Tibial nerve (tissue), 4 donors: ENCODE results near the gene RPL38. TPM values are rescaled to one million over a fixed set of nuclear protein-coding genes. Genes with fewer than 3 reads are reported as not detected.

Source experiments
- DNase-seq, 2 donors: peaks; one replicate each; pipeline ENCODE4 v3.0.0-alpha.2; 2019; ENCODE audit warnings: low spot score in 2 of 2
- H3K27ac ChIP-seq, 4 donors: fragments of 200-600 bp; sonication (generic) in 3 of 4; one replicate each; pipeline ENCODE4 v1.5.1; 2017 to 2019; ENCODE audit warnings: mild to moderate bottlenecking in 1 of 4
- H3K27me3 ChIP-seq, 2 donors: fragments of 200-600 bp; sonication (generic) in 1 of 2; one replicate each; pipeline versions ENCODE4 v1.5.1 to v1.6.0; 2017 to 2019
- H3K36me3 ChIP-seq, 3 donors: fragments of 200-600 bp; sonication (generic); one replicate each; pipeline ENCODE4 v1.5.1; 2018 to 2019
- H3K4me1 ChIP-seq, 4 donors: fragments of 200-600 bp; sonication (generic) in 3 of 4; one replicate each; pipeline ENCODE4 v1.5.1; 2017 to 2019
- H3K4me3 ChIP-seq, 4 donors: fragments of 200-600 bp; sonication (generic) in 3 of 4; one replicate each; pipeline ENCODE4 v1.5.1; 2017 to 2019; ENCODE audit warnings: mild to moderate bottlenecking in 1 of 4, moderate library complexity in 1 of 4
- H3K9me3 ChIP-seq, 4 donors: fragments of 200-600 bp; sonication (generic) in 3 of 4; one replicate each; pipeline ENCODE4 v1.5.1; 2017 to 2019
- EP300 ChIP-seq, 2 donors: sonication (generic); formaldehyde crosslinking; IDR thresholded peaks; one replicate each; pipeline ENCODE4 v1.6.1; 2017; ENCODE audit warnings: antibody characterized with exemption in 2 of 2, mild to moderate bottlenecking in 1 of 2
- POLR2A ChIP-seq, 2 donors: fragments of 450-650 bp; IDR thresholded peaks; one replicate each; pipeline ENCODE4 v1.6.1; 2017; ENCODE audit warnings: antibody characterized with exemption in 2 of 2, mild to moderate bottlenecking in 2 of 2, moderate library complexity in 2 of 2
- WGBS, 2 donors: methylation state at CpG; one replicate each; pipeline ENCODE4 v1.1.5; 2018; 5-methylcytosine and 5-hydroxymethylcytosine counted together
- total RNA-seq, 4 donors: library from RNA; depleted of rRNA; stranded (reverse); fragments of >200 nt; gene quantifications; one replicate each; pipeline ENCODE4 v1.1.0, GENCODE V29; 2016
- TF ChIP-seq, protein P1 (sequence below), 5 experiments: fragments of 200-600 bp in 3 of 5; fragments of 450-650 bp in 2 of 5; sonication (generic) in 3 of 5; IDR thresholded peaks; one replicate each; pipeline ENCODE4 v1.5.1; 2016 to 2019; ENCODE audit warnings: antibody characterized with exemption in 5 of 5, mild to moderate bottlenecking in 3 of 5, moderate library complexity in 2 of 5

The RPL38 gene
- total RNA-seq, 4 donors from 2014 or later = 284 to 366 (median 363) TPM

DNA sequence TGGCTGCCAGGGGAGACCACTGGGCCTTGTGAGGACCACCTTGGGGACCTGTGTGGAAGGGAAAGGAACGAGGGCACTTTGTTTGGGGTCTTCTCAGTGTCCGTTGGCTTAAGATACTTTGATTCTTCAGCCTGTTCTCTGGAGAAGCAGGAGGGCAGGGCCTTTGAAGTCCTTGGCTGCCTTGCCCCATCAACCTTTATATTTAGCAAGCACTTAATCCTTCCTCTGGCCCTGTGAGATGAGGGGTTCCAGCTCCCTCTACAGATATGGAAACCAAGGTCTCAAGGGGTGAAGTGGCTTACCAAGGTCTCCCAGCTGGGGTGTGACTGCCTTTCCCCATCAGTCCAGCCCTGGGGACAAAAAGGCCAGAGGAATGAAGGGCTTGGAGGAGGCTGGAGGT lies 38.4 kb downstream of the RPL38 start:
- Histone ChIP-seq H3K27ac (peak overlapping the region; percentile 21 to 78 (median 50)), H3K27me3 (no peaks in the 10 kb centered on the region), H3K4me1 (peaks cover 0 to 83% (median 40%) of the 10 kb centered on the region in 4 donors), H3K4me3 (no peak overlapping the region), H3K9me3 (no peaks in the 10 kb centered on the region), H3K36me3 (peaks cover 0 to 16% (median 0%) of the 10 kb centered on the region in 3 donors)
- 45 to 60% methylated on average over 2 of the region's 2 CpGs for WGBS, 2 donors
- TF ChIP-seq EP300 (IDR thresholded peaks at IDR 0.05) = no peak
- TF ChIP-seq, protein P1, sequence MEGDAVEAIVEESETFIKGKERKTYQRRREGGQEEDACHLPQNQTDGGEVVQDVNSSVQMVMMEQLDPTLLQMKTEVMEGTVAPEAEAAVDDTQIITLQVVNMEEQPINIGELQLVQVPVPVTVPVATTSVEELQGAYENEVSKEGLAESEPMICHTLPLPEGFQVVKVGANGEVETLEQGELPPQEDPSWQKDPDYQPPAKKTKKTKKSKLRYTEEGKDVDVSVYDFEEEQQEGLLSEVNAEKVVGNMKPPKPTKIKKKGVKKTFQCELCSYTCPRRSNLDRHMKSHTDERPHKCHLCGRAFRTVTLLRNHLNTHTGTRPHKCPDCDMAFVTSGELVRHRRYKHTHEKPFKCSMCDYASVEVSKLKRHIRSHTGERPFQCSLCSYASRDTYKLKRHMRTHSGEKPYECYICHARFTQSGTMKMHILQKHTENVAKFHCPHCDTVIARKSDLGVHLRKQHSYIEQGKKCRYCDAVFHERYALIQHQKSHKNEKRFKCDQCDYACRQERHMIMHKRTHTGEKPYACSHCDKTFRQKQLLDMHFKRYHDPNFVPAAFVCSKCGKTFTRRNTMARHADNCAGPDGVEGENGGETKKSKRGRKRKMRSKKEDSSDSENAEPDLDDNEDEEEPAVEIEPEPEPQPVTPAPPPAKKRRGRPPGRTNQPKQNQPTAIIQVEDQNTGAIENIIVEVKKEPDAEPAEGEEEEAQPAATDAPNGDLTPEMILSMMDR (IDR thresholded peaks at IDR 0.05) = no peak
- TF ChIP-seq POLR2A (IDR thresholded peaks at IDR 0.05) = no peak
- no peak for DNase-seq

DNA sequence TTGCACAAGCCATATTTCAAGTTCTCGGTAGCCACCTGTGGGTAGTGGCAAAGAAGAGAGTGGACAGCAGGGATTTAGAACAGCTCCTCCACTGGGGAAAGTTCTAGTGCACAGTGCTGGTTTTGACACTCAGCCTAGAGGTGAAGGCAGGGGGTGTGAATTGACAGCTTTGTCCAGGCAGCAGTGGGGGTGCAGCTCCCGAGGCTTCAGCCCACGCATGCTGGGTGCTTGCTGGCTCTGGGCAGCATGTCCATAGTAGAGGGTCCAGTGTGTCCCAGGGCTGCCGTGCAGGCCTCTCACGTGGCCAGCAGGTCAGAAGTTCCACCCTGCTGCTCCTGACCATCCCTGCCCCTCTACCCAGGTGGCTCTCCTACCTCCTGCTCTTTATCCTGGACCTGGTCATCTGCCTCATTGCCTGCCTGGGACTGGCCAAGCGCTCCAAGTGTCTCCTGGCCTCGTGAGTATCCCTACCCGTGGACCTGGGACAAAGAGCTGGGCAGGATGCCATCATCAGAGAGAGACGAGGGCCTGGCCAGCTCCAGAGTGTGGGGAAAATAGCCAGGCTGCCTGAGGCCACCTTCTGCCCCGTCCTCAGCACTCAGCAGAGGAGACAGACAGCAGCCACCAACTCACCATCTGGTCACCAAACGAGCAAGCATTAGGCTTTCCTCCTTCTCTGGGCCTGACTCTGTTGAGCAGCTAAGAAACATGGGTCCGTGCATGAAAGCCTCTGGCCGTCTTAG lies 39.7 kb downstream of the RPL38 start:
- H3K4me1 ChIP-seq = peaks cover 0 to 78% (median 40%) of the 10 kb centered on the region in 4 donors
- no peak for DNase-seq

DNA sequence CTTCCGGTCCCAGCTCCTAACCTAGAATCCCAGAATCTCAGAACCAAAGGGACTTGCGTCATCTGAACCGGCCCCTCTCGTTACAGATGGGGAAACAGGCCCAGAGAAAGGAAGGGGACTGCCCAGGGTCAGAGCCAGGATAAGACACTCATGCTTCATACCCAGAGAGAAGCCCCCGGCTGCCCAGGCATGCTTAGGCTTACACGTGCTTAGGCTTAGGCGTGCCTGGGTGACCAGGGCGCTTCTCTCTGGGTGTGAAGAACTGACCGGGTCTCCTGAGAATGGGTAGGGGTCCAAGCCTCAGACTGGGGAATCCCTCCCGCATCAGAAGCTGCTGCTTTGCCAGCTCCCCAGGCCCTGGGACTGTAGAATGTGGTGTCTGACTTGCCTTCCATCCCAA lies 40.6 kb downstream of the RPL38 start:
- H3K4me1 ChIP-seq = peaks cover 0 to 75% (median 39%) of the 10 kb centered on the region in 4 donors
- H3K4me3 ChIP-seq = no peak overlapping the region
- DNase-seq = no peak
- H3K36me3 ChIP-seq = peaks cover 0 to 20% (median 0%) of the 10 kb centered on the region in 3 donors
- no peaks in the 10 kb centered on the region for H3K9me3 ChIP-seq
- TF ChIP-seq, protein P1 (IDR thresholded peaks at IDR 0.05) = no peak
- TF ChIP-seq EP300 (IDR thresholded peaks at IDR 0.05) = no peak
- no peak for TF ChIP-seq POLR2A (IDR thresholded peaks at IDR 0.05)
- no peaks in the 10 kb centered on the region for H3K27me3 ChIP-seq
- peak overlapping the region; percentile 62 to 78 (median 70) for H3K27ac ChIP-seq
- WGBS, 2 donors = 70 to 83% methylated on average over 10 of the region's 10 CpGs

More for the DNA sequence above, 39.7 kb downstream of the RPL38 start:
- Histone ChIP-seq H3K27me3 (no peaks in the 10 kb centered on the region), H3K4me3 (no peak overlapping the region), H3K36me3 (peaks cover 0 to 20% (median 0%) of the 10 kb centered on the region in 3 donors), H3K27ac (peak overlapping the region; percentile 62 to 78 (median 70)), H3K9me3 (no peaks in the 10 kb centered on the region)
- TF ChIP-seq EP300 (IDR thresholded peaks at IDR 0.05) (peak in 1 of 2 donors; percentile 58), POLR2A (IDR thresholded peaks at IDR 0.05) (no peak)
- TF ChIP-seq, protein P1 (IDR thresholded peaks at IDR 0.05) = no peak
- 46 to 71% methylated on average over 5 to 12 of the region's 13 CpGs for WGBS, 2 donors

DNA sequence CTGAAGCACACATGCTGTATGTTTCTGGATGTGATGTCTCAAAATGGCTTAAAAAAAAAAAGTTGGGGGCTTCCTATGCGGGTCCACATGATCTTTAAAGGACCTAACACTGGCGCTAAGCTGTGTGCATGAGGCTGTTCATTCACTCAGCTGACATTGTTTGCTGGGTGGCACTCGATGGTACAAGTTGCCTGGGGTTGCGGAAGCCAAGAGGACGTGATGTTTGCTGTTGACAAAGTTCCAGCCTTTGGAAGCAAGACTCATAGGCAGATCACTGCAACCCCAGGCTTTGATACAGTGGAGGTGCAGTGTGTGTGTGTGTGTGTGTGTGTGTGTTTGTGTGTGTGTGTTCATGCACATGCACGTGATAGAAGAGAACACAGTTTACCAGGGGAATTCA lies 41.1 kb downstream of the RPL38 start:
- DNase-seq = no peak
- Histone ChIP-seq H3K27ac (peak overlapping the region; percentile 62 to 92 (median 70)), H3K9me3 (no peaks in the 10 kb centered on the region), H3K27me3 (no peaks in the 10 kb centered on the region), H3K36me3 (peaks cover 0 to 25% (median 0%) of the 10 kb centered on the region in 3 donors), H3K4me3 (no peak overlapping the region), H3K4me1 (peaks cover 0 to 71% (median 36%) of the 10 kb centered on the region in 4 donors)
- 68 to 70% methylated on average over 6 of the region's 6 CpGs for WGBS, 2 donors
- TF ChIP-seq EP300 (IDR thresholded peaks at IDR 0.05) (no peak), POLR2A (IDR thresholded peaks at IDR 0.05) (no peak)
- TF ChIP-seq, protein P1 (IDR thresholded peaks at IDR 0.05) = no peak

DNA sequence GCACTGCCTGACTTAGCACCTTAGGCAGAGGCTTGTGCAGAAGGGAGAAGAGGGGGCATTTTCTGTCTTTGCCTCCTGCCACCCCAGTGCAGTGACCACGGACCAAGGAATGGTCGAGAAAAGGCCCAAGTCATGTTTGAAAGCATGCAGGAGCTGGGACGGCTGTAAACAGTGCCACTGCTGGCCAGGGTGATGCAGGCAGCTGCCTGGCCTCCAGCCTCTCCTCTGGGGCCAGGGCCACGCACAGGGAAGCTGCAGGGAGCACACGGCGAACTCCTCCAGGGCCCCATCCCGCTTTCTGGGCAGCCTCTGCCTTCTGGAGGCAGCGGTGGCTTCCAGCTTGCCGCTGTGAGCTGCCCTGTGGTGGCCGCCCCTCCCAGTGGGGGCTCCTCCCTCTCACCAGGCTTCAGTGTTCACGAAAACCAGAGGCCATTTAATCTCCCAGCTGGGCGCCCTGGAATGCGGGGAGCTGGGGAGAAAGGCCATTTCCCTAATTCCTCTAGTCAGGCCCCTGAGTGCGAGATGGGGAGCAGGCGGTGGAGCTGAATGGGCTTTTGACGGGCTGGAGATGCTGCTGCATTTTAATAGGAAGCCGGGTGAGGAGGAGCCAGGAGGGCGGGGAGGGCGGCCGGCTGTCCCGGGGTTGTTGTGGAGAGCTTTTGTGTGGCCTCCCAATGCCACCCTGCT lies 41.8 kb downstream of the RPL38 start:
- Histone ChIP-seq H3K27me3 (no peaks in the 10 kb centered on the region), H3K9me3 (no peaks in the 10 kb centered on the region), H3K4me3 (no peak overlapping the region), H3K36me3 (peaks cover 0 to 32% (median 0%) of the 10 kb centered on the region in 3 donors), H3K27ac (peak overlapping the region; percentile 46 to 92 (median 70)), H3K4me1 (peaks cover 0 to 65% (median 33%) of the 10 kb centered on the region in 4 donors)
- DNase-seq = no peak
- TF ChIP-seq, protein P1 (IDR thresholded peaks at IDR 0.05) = no peak
- TF ChIP-seq EP300 (IDR thresholded peaks at IDR 0.05) = peak in 1 of 2 donors; percentile 52
- WGBS, 2 donors = 62 to 63% methylated on average over 14 to 21 of the region's 21 CpGs
